COLO668 (cell line): ENCODE results near the gene SATL1.
"Not testable (repeated sequence)": the region's sequence is repeated elsewhere in the genome, so short reads cannot be mapped to it uniquely, and the experiment has no call there.

Experiments
- DNase-seq: peaks from one replicate; lab custom pipeline; 2025; ENCODE audit not compliant: unreplicated experiment; lab: John Stamatoyannopoulos, UW

Gene SATL1

DNA sequence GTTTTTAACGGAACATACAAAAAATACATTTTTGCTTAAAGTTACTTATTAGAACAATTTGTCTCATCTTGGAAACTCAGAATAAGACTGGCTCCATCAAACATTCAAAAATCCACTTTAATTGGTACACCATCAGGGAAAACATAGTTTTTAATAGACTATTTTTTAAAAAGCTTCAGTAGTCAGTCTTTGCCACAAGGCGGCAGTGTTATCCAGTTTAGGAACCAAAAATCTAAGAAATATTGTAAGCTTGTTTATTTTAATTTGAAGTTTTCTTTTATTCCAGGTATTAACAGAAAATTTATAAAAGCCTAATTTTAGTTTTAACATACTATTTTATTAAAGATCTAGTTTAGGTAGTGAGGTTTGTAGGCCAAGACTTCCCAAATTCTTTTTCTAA is 132.2 kb downstream of the SATL1 start:
- DNase-seq = peak; percentile 0

GRCh38 chrX:85109235-85109634 is 134.3 kb downstream of the SATL1 start:
- peak; percentile 0 for DNase-seq

GRCh38 chrX:85108165-85108564 is 135.4 kb downstream of the SATL1 start:
- DNase-seq = no peak

GRCh38 chrX:85107407-85107806 is 136.2 kb downstream of the SATL1 start:
- DNase-seq = no peak

- DNase-seq = no peak
Measured at GRCh38 chrX:85089321-85089840, 154.2 kb downstream of the SATL1 start.

DNA sequence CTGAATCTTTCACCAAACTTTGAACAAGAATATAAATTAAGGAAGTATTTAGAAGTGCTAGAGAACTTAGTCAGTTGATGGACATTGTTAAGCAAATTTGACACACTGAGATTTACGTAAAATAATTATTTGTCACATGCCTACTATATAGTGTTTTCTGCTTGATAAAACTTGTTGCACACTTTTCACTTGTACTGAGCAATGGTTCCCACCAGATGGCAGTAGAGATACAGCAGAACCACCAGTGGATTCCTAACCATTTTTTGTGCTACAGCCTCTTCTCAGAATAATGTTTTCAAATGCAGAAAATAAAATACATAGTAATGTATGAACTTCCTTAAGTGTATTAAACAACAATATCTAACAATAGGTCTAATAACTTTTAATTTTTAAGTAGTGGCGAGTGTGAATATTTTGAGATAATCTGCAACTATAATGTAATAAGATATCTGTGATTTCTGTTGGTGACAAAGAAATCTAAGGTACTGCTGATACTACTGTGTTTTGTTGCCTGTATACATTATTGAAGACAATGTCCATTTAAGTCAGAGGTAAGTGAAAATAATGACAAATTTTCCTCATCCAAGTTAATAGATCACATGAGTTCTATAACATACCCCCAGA is 158.7 kb downstream of the SATL1 start:
- peak; percentile 1 for DNase-seq

- DNase-seq = not testable (repeated sequence)
Measured at GRCh38 chrX:85077247-85077646, 166.3 kb downstream of the SATL1 start.

GRCh38 chrX:85065512-85066198 is 177.9 kb downstream of the SATL1 start:
- DNase-seq = no peak

DNA sequence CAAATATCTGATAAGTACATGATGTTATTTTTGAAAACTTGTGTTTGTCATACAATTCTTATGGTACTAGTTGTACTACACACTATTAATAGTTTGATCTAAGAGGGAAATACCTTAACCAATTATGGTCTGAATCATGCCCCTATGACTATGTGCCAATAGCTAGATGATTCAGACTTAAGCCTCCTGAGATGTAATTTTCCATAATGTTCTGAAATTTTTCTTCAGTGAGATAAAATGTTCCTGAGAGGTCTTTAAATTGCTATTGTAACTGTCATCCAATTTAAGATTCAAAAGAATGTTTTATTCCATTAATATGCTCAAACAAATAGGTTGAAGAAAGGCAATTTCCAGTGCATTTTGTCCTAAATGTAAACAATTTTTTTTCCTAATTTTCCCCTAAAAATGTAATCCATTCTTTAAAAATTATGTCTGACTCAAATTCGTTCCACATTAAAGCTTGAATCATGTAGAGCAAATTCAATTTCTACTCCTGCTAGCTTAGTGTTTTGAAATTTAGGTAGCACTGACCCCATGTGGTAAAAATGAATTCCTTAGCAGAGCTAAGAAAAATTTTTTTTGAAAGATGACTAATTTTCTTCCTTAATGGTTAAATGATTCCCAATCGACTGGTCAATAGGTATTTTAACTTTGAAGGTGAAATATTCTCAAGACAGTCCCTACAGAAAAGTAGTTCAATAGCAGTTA is 190.8 kb downstream of the SATL1 start:
- DNase-seq = no peak

DNA sequence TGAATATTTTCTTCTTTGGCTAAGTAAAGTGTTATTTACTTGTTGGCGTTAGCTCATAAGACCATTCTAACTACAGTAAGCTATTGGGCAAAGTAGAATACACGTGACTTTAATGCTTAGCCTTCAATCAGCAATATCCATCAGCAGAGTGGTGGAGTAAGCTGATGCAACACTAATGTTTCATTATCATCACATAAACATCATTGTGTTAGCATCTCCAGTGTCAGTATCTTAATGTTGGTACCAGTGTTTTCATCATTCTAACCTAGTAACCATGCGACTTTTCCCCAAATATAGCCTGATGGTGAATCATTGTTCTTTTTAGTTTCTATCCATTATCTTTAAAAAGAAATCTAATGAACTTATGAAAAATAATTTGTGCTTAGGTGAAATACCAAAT is 191.4 kb downstream of the SATL1 start:
- no peak for DNase-seq

- no peak for DNase-seq
Measured at GRCh38 chrX:85051627-85052026, 192.0 kb downstream of the SATL1 start.
